HepG2 (cell line): ENCODE results near the gene RAD51D. TPM values are rescaled to one million over a fixed set of nuclear protein-coding genes. Genes with fewer than 3 reads are reported as not detected.
A peak's percentile ranks its signal among the peaks of the same experiment; 100 is the strongest.

Experiments used
- LBX2 ChIP-seq: sonication (generic); formaldehyde crosslinking; IDR thresholded peaks from 2 replicates; pipeline ENCODE4 v1.5.0; 2020; ENCODE audit warnings: missing genetic modification reagents, mild to moderate bottlenecking, borderline replicate concordance
- MAFK ChIP-seq, 2 experiments: IDR thresholded peaks in 1 of 2; conservative IDR thresholded peaks in 1 of 2; 2 replicates each; pipeline ENCODE4 v1.6.1; 2011; ENCODE audit warnings: improper control_type of control experiment in 2 of 2, low read length in 2 of 2
- MBD4 ChIP-seq: IDR thresholded peaks from 2 replicates; pipeline ENCODE4 v1.6.1; 2012; ENCODE audit warnings: low read length, inconsistent platforms, borderline replicate concordance
- MYC ChIP-seq: sonication (generic); formaldehyde crosslinking; IDR thresholded peaks from 2 replicates; pipeline ENCODE4 v1.9.0; 2021; ENCODE audit warnings: missing genetic modification reagents, borderline replicate concordance
- SMAD3 ChIP-seq: sonication (generic); formaldehyde crosslinking; IDR thresholded peaks from 2 replicates; pipeline ENCODE4 v1.4.0; 2020; ENCODE audit warnings: missing genetic modification reagents
- SMARCC2 ChIP-seq: fragments of 450-650 bp; IDR thresholded peaks from 2 replicates; pipeline ENCODE4 v1.6.1; 2017; ENCODE audit warnings: antibody characterized with exemption, mild to moderate bottlenecking
- SRY ChIP-seq: sonication (generic); formaldehyde crosslinking; IDR thresholded peaks from 2 replicates; pipeline ENCODE4 v1.8.0; 2022; ENCODE audit warnings: mild to moderate bottlenecking, missing genetic modification reagents
- TBP ChIP-seq: sonication (generic); formaldehyde crosslinking; IDR thresholded peaks from 2 replicates; pipeline ENCODE4 v1.5.0; 2020; ENCODE audit warnings: missing genetic modification reagents
- TCF7 ChIP-seq: sonication (generic); IDR thresholded peaks from 2 replicates; pipeline ENCODE4 v1.6.1; 2016; ENCODE audit warnings: antibody characterized with exemption, low read depth
- TEF ChIP-seq: sonication (generic); formaldehyde crosslinking; IDR thresholded peaks from 2 replicates; pipeline ENCODE4 v1.5.0; 2020; ENCODE audit warnings: missing genetic modification reagents
- ZBTB25 ChIP-seq: IDR thresholded peaks from 2 replicates; pipeline ENCODE4 v1.6.1; 2018; ENCODE audit warnings: missing genetic modification reagents
- ZNF10 ChIP-seq: sonication (generic); formaldehyde crosslinking; IDR thresholded peaks from 2 replicates; pipeline ENCODE4 v1.4.0; 2020; ENCODE audit warnings: mild to moderate bottlenecking, low read depth, missing genetic modification reagents, borderline replicate concordance
- ZNF101 ChIP-seq: sonication (generic); formaldehyde crosslinking; IDR thresholded peaks from 2 replicates; pipeline ENCODE4 v1.4.0; 2020; ENCODE audit warnings: mild to moderate bottlenecking, low read depth, missing genetic modification reagents, borderline replicate concordance
- ZNF318 ChIP-seq: sonication (generic); formaldehyde crosslinking; IDR thresholded peaks from 2 replicates; pipeline ENCODE4 v1.4.0; 2020; ENCODE audit warnings: mild to moderate bottlenecking, missing genetic modification reagents
- ZNF513 ChIP-seq: sonication (generic); formaldehyde crosslinking; conservative IDR thresholded peaks from 2 replicates; pipeline ENCODE4 v1.5.0; 2020; ENCODE audit warnings: missing genetic modification reagents
- ZNF724P ChIP-seq: sonication (generic); formaldehyde crosslinking; IDR thresholded peaks from 2 replicates; pipeline ENCODE4 v1.8.0; 2022; ENCODE audit warnings: missing genetic modification reagents, borderline replicate concordance
- polyA plus RNA-seq, 8 experiments: library from polyadenylated mRNA; depleted of rRNA in 3 of 8; stranded (reverse) in 7 of 8; unstranded in 1 of 8; fragments of >200 nt; fragmentation: Illumina TruSeq in 4 of 8; extraction: Trizol in 4 of 8; gene quantifications; 2 replicates each; pipeline versions ENCODE4 v1.2.1 to v1.2.3, GENCODE V29; 2011 to 2016; ENCODE audit warnings: low read depth in 4 of 8, missing spikeins in 1 of 8, mixed read lengths in 1 of 8; ENCODE audit not compliant: insufficient read depth in 1 of 8
- total RNA-seq, 5 experiments: library from RNA; depleted of rRNA; stranded (reverse); fragments of >200 nt; fragmentation: Illumina TruSeq; extraction: Trizol; gene quantifications; 2 replicates each; pipeline ENCODE4 v1.2.3, GENCODE V29; 2016; ENCODE audit warnings: low read depth in 1 of 5

The RAD51D gene
- total and polyA plus RNA-seq, 2 of the 13 experiments (the other 11 are each of a cell fraction or from before 2014, with no cell fraction given): 6.7 to 13.1 TPM

DNA sequence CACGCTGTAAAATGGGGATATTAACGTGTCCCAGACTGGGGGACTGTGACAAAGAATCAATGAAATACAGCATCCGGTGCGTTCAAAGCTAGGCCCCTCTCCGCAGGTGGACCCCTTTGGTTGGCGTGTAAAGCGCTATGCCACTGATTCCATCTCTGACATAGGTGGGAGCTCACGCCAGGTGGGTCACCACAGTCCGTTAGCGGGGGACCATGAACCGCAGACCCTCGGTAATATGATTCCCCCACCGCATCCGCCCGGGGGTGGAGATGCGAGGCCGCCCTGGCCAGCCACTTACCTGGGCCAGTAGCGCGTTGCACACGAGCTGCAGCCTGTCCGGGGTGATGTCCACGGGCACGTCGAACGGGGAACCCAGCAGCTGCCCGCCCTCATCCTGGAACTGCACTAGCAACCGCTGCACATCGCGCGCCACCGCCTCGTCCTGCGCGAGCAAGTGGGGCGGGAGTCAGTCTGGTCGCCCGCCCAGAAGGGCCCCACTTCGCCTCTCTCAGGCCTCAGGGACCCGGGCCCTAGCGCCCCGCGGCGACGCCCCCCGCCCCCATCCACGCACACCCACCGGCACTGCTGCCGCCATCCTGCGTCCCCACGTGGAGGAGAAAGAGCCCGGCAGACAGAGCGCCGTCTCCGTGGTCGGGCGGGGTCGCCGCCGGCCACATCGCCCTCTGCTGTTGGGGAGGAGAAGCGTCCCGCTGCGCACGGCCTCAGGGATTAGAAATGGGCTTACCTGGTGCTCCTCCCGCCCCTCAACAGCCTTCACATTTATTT is 22.2 kb upstream of the RAD51D start, which contains the start of gene NLE1 (continued):
- TF ChIP-seq SMAD3 (CRISPR knock-in tag) (peak; percentile 84; the same call in 1 of the 2 replicates), TCF7 (no peak), MAFK (conservative IDR thresholded peaks at IDR 0.05 in 1 of 2, IDR thresholded peaks at IDR 0.05 in 1 of 2; ENCODE audit: low read length in 2 of 2) (no peak), ZNF101 (no peak), MYC (peak; percentile 99), ZNF724P (CRISPR knock-in tag) (no peak), LBX2 (no peak), ZNF318 (CRISPR knock-in tag) (peak; percentile 62; the same call in 1 of the 2 replicates), TEF (CRISPR knock-in tag) (no peak), ZNF10 (no peak), SMARCC2 (no peak), SRY (CRISPR knock-in tag) (0 out of 2 replicates have a peak, but pooled peaks have one; percentile 67), ZBTB25 (CRISPR knock-in tag) (peak; percentile 72), ZNF513 (CRISPR knock-in tag) (no peak), TBP (CRISPR knock-in tag) (0 out of 2 replicates have a peak, but pooled peaks have one; percentile 51), MBD4 (no peak)
